ENCODE measurements around the gene BMPR1B. TPM values are rescaled to one million over a fixed set of nuclear protein-coding genes. Genes with fewer than 3 reads are reported as not detected.

BMPR1B gene
- total RNA-seq, 1 experiment from 2014 or later, result not detected

DNA sequence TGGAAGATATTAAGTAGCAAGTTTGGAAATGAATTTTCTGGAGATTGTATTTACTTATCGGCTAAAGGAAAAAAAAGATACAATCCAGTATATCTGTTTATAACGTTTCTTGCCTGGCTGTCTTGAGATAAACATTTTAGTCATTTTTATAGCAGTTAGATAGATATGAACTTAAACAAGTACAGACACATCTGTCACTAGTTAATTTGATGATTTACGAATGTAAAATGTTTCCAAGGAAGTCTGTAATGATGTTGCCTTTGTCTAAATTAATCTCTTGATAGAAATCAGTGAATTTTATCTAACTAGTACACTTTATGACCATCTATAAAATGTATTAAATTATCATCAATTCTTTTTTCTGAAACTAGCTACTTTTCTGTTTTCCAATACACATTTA is 5.7 kb downstream of the BMPR1B start:
- H3K79me2 ChIP-seq (ENCODE audit: insufficient read depth, low read length), result no peaks in the 10 kb centered on the region
- ChIA-PET POLR2A (no interaction called here), CTCF (no interaction called here), RAD21 (ENCODE audit: low non-redundant PET in 1 of 2, low total read pairs in 2 of 2, uncharacterized antibody in 2 of 2, unreplicated experiment in 2 of 2) (no interaction called here)
- no peaks in the 10 kb centered on the region for H3K9me3 ChIP-seq (ENCODE audit: control insufficient read depth in 1 of 2, insufficient read depth in 1 of 2, low read depth in 1 of 2, low read length in 2 of 2)
- H3K4me1 ChIP-seq (ENCODE audit: control insufficient read depth in 1 of 2, insufficient read depth in 2 of 2, low read length in 2 of 2), result peaks cover 0 to 4% of the 10 kb centered on the region in 2 experiments; a peak in 2 of 4 replicates
- no peak overlapping the region for H3K4me2 ChIP-seq (ENCODE audit: low read length)
- no peak overlapping the region for H3K4me3 ChIP-seq (replicated peaks in 1 of 2; ENCODE audit: low read depth in 1 of 2, low read length in 2 of 2)
- DNase-seq (ENCODE audit: low read depth, low spot score) (no peak), ATAC-seq (no peak)
- no peaks in the 10 kb centered on the region for H3K9me2 ChIP-seq (ENCODE audit: insufficient read depth)
- H3K27me3 ChIP-seq (ENCODE audit: insufficient read depth, low read length), result no peaks in the 10 kb centered on the region
- TF ChIP-seq FOSL1 (IDR thresholded peaks at IDR 0.05; ENCODE audit: low read depth) (no peak), ZFX (IDR thresholded peaks at IDR 0.05) (no peak), EZH2phosphoT487 (IDR thresholded peaks at IDR 0.05; ENCODE audit: borderline replicate concordance) (no peak), POLR2A (IDR thresholded peaks at IDR 0.05; ENCODE audit: borderline replicate concordance, extremely low read depth, insufficient read depth, insufficient read length) (no peak), YY1 (IDR thresholded peaks at IDR 0.05; ENCODE audit: extremely low read depth, insufficient replicate concordance, low read depth, low read length) (no peak), CBX3 (IDR thresholded peaks at IDR 0.05; ENCODE audit: low read depth) (no peak), CEBPB (IDR thresholded peaks at IDR 0.05; ENCODE audit: low read depth) (no peak), TCF7L2 (IDR thresholded peaks at IDR 0.05; ENCODE audit: borderline replicate concordance, extremely low read depth, insufficient read depth, insufficient read length) (no peak), SIN3A (IDR thresholded peaks at IDR 0.05; ENCODE audit: low read depth) (no peak), ZNF274 (IDR thresholded peaks at IDR 0.05; ENCODE audit: low read depth, low read length) (no peak), ELF1 (IDR thresholded peaks at IDR 0.05; ENCODE audit: borderline replicate concordance, low read depth) (no peak), EGR1 (IDR thresholded peaks at IDR 0.05; ENCODE audit: low read depth) (no peak), POLR2AphosphoS5 (IDR thresholded peaks at IDR 0.05; ENCODE audit: low read depth, low read length) (no peak), RAD21 (IDR thresholded peaks at IDR 0.05; ENCODE audit: low read depth) (no peak)
- TF ChIP-seq, protein P1, sequence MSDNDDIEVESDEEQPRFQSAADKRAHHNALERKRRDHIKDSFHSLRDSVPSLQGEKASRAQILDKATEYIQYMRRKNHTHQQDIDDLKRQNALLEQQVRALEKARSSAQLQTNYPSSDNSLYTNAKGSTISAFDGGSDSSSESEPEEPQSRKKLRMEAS (IDR thresholded peaks at IDR 0.05), result no peak
- TF ChIP-seq, protein P2, sequence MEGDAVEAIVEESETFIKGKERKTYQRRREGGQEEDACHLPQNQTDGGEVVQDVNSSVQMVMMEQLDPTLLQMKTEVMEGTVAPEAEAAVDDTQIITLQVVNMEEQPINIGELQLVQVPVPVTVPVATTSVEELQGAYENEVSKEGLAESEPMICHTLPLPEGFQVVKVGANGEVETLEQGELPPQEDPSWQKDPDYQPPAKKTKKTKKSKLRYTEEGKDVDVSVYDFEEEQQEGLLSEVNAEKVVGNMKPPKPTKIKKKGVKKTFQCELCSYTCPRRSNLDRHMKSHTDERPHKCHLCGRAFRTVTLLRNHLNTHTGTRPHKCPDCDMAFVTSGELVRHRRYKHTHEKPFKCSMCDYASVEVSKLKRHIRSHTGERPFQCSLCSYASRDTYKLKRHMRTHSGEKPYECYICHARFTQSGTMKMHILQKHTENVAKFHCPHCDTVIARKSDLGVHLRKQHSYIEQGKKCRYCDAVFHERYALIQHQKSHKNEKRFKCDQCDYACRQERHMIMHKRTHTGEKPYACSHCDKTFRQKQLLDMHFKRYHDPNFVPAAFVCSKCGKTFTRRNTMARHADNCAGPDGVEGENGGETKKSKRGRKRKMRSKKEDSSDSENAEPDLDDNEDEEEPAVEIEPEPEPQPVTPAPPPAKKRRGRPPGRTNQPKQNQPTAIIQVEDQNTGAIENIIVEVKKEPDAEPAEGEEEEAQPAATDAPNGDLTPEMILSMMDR (IDR thresholded peaks at IDR 0.05 in 2 of 3, conservative IDR thresholded peaks at IDR 0.05 in 1 of 3; ENCODE audit: borderline replicate concordance in 1 of 3, insufficient read depth in 1 of 3, low read depth in 2 of 3, low read length in 2 of 3), result no peak
- TF ChIP-seq, protein P3, sequence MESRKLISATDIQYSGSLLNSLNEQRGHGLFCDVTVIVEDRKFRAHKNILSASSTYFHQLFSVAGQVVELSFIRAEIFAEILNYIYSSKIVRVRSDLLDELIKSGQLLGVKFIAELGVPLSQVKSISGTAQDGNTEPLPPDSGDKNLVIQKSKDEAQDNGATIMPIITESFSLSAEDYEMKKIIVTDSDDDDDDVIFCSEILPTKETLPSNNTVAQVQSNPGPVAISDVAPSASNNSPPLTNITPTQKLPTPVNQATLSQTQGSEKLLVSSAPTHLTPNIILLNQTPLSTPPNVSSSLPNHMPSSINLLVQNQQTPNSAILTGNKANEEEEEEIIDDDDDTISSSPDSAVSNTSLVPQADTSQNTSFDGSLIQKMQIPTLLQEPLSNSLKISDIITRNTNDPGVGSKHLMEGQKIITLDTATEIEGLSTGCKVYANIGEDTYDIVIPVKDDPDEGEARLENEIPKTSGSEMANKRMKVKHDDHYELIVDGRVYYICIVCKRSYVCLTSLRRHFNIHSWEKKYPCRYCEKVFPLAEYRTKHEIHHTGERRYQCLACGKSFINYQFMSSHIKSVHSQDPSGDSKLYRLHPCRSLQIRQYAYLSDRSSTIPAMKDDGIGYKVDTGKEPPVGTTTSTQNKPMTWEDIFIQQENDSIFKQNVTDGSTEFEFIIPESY (IDR thresholded peaks at IDR 0.05; ENCODE audit: extremely low read depth, insufficient replicate concordance, low read length), result no peak
- H2AFZ ChIP-seq (ENCODE audit: low read depth, low read length, poor library complexity, severe bottlenecking), result no peak overlapping the region
- no peak overlapping the region for H3K9ac ChIP-seq (ENCODE audit: low read length)
- no peaks in the 10 kb centered on the region for H3K36me3 ChIP-seq (ENCODE audit: control insufficient read depth in 1 of 2, insufficient read depth in 2 of 2, low read length in 2 of 2)
- no peaks in the 10 kb centered on the region for H4K20me1 ChIP-seq (ENCODE audit: insufficient read depth)
- intact Hi-C loops (cut with micrococcal nuclease), result no loop called here
- no peak overlapping the region for H3K27ac ChIP-seq (ENCODE audit: low read depth, low read length)
- BruUV-seq (replicated peaks), result no TSS peak

Data from HCT116 (cell line).